Endothelial cell of umbilical vein (primary cell): Measurements from ENCODE around the gene KRT76. TPM values are rescaled to one million over a fixed set of nuclear protein-coding genes. Genes with fewer than 3 reads are reported as not detected.

Experiments
- BruUV-seq: library from RNA; stranded (reverse); fragments of 400-500 nt; replicated peaks from 2 replicates; lab custom pipeline; 2021; lab: Mats Ljungman, UMichigan
- CTCF ChIA-PET: fragments of 300-600, 350-600 bp; sonication (Branson Sonifier 250); formaldehyde crosslinking; loops from one replicate; lab custom pipeline; 2021; ENCODE audit warnings: antibody characterized with exemption, inconsistent platforms; lab: Charles Lee
- POLR2A ChIA-PET: fragments of 300-600, 350-600 bp; sonication (Branson Sonifier 250); formaldehyde crosslinking; loops from one replicate; lab custom pipeline; 2021; ENCODE audit warnings: antibody characterized with exemption, inconsistent platforms; lab: Charles Lee
- DNase-seq: peaks from one replicate; pipeline ENCODE4 v3.0.0-alpha.2; 2011; ENCODE audit warnings: low read depth, low spot score
- FAIRE-seq: peaks from 2 replicates; lab custom pipeline; 2011; peaks lifted over from hg19 to GRCh38; lab: Jason Lieb, UNC
- H2AFZ ChIP-seq: 2 replicates; pipeline ENCODE4 v1.6.0; 2012; ENCODE audit warnings: low read depth, low read length, control low read depth, inconsistent platforms
- H3K27ac ChIP-seq: 2 replicates; pipeline ENCODE4 v1.5.1; 2011; ENCODE audit warnings: low read depth, mild to moderate bottlenecking, control low read depth, low read length, moderate library complexity; ENCODE audit not compliant: insufficient read depth
- H3K27me3 ChIP-seq, 2 experiments: 2 replicates each; pipeline versions ENCODE4 v1.6.0 to v1.6.1; 2011; ENCODE audit warnings: low read length in 2 of 2, mixed read lengths in 1 of 2; ENCODE audit not compliant: control insufficient read depth in 2 of 2, insufficient read depth in 2 of 2
- H3K36me3 ChIP-seq, 2 experiments: 2 replicates in 1 of 2; 3 replicates in 1 of 2; pipeline ENCODE4 v1.5.1; 2011; ENCODE audit warnings: low read length in 2 of 2, mild to moderate bottlenecking in 1 of 2, moderate library complexity in 1 of 2; ENCODE audit not compliant: control insufficient read depth in 2 of 2, insufficient read depth in 2 of 2; ENCODE audit errors: extremely low read depth in 1 of 2
- H3K4me1 ChIP-seq: 3 replicates; pipeline ENCODE4 v1.5.1; 2011; ENCODE audit warnings: mild to moderate bottlenecking, low read length; ENCODE audit not compliant: control insufficient read depth, insufficient read depth; ENCODE audit errors: extremely low read depth
- H3K4me2 ChIP-seq: 2 replicates; pipeline ENCODE4 v1.6.1; 2011; ENCODE audit warnings: low read length, control low read depth, mixed read lengths; ENCODE audit not compliant: insufficient read depth
- H3K4me3 ChIP-seq, 3 experiments: fragments of 200-600 bp in 1 of 3; sonication (generic), shearing (Covaris generic) in 1 of 3; replicated peaks in 1 of 3; 2 replicates each; pipeline ENCODE4 v1.5.1; 2011 to 2016; ENCODE audit warnings: control low read depth in 3 of 3, low read length in 3 of 3, mild to moderate bottlenecking in 2 of 3, inconsistent platforms in 1 of 3, low read depth in 1 of 3, moderate library complexity in 1 of 3; ENCODE audit not compliant: insufficient read depth in 1 of 3
- H3K79me2 ChIP-seq: 2 replicates; pipeline ENCODE4 v1.6.0; 2012; ENCODE audit warnings: low read length, inconsistent platforms; ENCODE audit not compliant: control insufficient read depth, insufficient read depth
- H3K9ac ChIP-seq: replicated peaks from 2 replicates; pipeline ENCODE3; 2011; ENCODE audit warnings: low read length, control low read depth; ENCODE audit not compliant: insufficient read depth; ENCODE audit errors: extremely low read depth
- H3K9me1 ChIP-seq: replicated peaks from 3 replicates; pipeline ENCODE4 v1.6.0; 2011; ENCODE audit warnings: mild to moderate bottlenecking, low read length; ENCODE audit not compliant: control insufficient read depth, insufficient read depth; ENCODE audit errors: extremely low read depth
- H3K9me3 ChIP-seq: replicated peaks from 2 replicates; pipeline ENCODE4 v1.5.1; 2012; ENCODE audit warnings: low read length, inconsistent platforms; ENCODE audit not compliant: control insufficient read depth, insufficient read depth
- H4K20me1 ChIP-seq: replicated peaks from 2 replicates; pipeline ENCODE3; 2011; ENCODE audit warnings: mild to moderate bottlenecking, low read length; ENCODE audit not compliant: control insufficient read depth, insufficient read depth; ENCODE audit errors: extremely low read depth
- EZH2 ChIP-seq: IDR thresholded peaks from 2 replicates; pipeline ENCODE4 v1.6.1; 2012; ENCODE audit warnings: borderline replicate concordance, low read depth, mild to moderate bottlenecking, moderate library complexity, low read length, inconsistent platforms; ENCODE audit not compliant: severe bottlenecking
- FOS ChIP-seq: IDR thresholded peaks from 2 replicates; pipeline ENCODE4 v1.6.1; 2011; ENCODE audit warnings: mild to moderate bottlenecking, low read length, moderate library complexity, borderline replicate concordance; ENCODE audit not compliant: insufficient read depth
- GATA2 ChIP-seq: IDR thresholded peaks from 2 replicates; pipeline ENCODE4 v1.7.0; 2011; ENCODE audit warnings: low read depth, mild to moderate bottlenecking, moderate library complexity, mixed read lengths, low read length; ENCODE audit not compliant: insufficient read length, insufficient read depth
- JUN ChIP-seq: IDR thresholded peaks from 2 replicates; pipeline ENCODE4 v1.6.1; 2011; ENCODE audit warnings: borderline replicate concordance, low read depth; ENCODE audit not compliant: insufficient read length, insufficient read depth
- MAX ChIP-seq: IDR thresholded peaks from 2 replicates; pipeline ENCODE4 v1.6.1; 2011; ENCODE audit not compliant: insufficient read depth, insufficient read length
- MYC ChIP-seq: IDR thresholded peaks from one replicate; pipeline ENCODE4 v1.6.1; 2011; ENCODE audit warnings: mild to moderate bottlenecking, low read depth, low read length
- POLR2A ChIP-seq: IDR thresholded peaks from 2 replicates; pipeline ENCODE4 v1.6.1; 2012; ENCODE audit warnings: low read depth, mild to moderate bottlenecking, control low read depth, low read length
- POLR2AphosphoS5 ChIP-seq: IDR thresholded peaks from 2 replicates; pipeline ENCODE4 v1.6.1; 2012; ENCODE audit warnings: low read depth, mild to moderate bottlenecking, control low read depth, low read length, moderate library complexity; ENCODE audit not compliant: insufficient read depth
- dilution Hi-C: fragments of 300-500 bp; cut with MboI; formaldehyde crosslinking; loops from one replicate; pipeline ENCODE4 v1.15.0; 2019; ENCODE audit warnings: low sequenced_read_pairs; ENCODE audit not compliant: extremely low pct_ligation_motif_present
- intact Hi-C: fragments of 100-400 bp; cut with micrococcal nuclease; formaldehyde crosslinking; loops from one replicate; pipeline ENCODE4 v1.10.0; 2022
- polyA plus RNA-seq, 4 experiments: library from polyadenylated mRNA; depleted of rRNA in 3 of 4; stranded (reverse) in 3 of 4; unstranded in 1 of 4; fragments of >200 nt; gene quantifications; 2 replicates each; pipeline versions ENCODE4 v1.2.1 to v1.2.3, GENCODE V29; 2011 to 2012; ENCODE audit warnings: missing spikeins in 1 of 4
- total RNA-seq: library from RNA; stranded (reverse); gene quantifications from 2 replicates; pipeline ENCODE4 v1.2.3, GENCODE V29; 2021
- TF ChIP-seq, protein P1 (sequence below), 2 donors: IDR thresholded peaks; 1 replicate in 1 of 2; 2 replicates in 1 of 2; pipeline ENCODE4 v1.5.1; 2011; ENCODE audit warnings: low read length in 2 of 2, mild to moderate bottlenecking in 2 of 2, moderate library complexity in 2 of 2, control low read depth in 1 of 2, inconsistent platforms in 1 of 2, low read depth in 1 of 2; ENCODE audit not compliant: insufficient read depth in 1 of 2; ENCODE audit errors: extremely low read depth in 1 of 2

Gene KRT76
- total and polyA plus RNA-seq, 2 donors (not counting 3 experiments of a cell fraction or from before 2014, with no cell fraction given): not detected

DNA sequence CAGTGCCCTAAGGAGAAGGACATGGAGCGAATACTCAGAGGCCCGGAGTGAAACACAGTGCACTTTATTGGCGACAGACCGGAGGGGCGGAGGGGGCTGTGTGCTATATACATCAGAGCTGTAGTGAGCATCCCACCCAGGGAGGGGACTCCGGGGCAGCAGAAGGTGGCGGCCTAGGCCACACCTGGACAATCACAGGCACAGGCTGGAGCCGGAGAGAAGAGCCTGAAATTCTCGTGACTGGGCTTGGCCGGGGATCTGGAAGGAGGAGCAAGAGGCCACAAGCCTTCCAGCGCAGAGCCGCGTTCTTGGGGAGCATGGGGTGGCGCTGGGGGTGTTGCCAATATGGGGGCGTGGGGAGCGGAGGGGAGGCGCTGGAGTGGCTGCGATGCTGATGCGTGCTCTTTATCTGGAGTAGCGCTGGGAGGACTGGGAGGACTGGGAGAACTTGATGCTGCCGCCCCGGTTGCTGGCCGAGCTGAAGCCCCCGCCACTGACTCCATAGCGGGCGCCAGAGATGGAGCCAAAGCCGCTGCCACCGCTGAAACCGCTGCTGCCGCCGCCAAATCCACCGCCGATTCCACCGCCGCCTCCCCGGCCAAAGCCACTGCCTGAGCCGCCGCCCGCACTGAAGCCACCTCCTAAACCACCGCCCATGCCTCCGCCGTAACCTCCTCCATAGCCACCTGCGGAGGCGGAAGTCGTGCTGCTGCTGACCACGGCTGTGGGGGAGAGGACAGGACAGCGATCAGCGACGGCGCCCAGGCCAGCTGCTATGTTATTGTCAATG lies 12.7 kb upstream of the KRT76 start:
- no peaks in the 10 kb centered on the region for H4K20me1 ChIP-seq
- no peak overlapping the region for H3K27ac ChIP-seq
- peaks cover 12 to 17% of the 10 kb centered on the region in 2 experiments for H3K27me3 ChIP-seq
- H3K4me3 ChIP-seq: no peak overlapping the region
- no peaks in the 10 kb centered on the region for H3K4me1 ChIP-seq
- CTCF ChIA-PET: interaction anchor here (0.5 to 1.3 kb wide), 2 partner anchors 11 to 75 kb away, joined by 3 to 4 read pairs; no protein-coding TSS in a partner anchor
- no peak overlapping the region for H3K9ac ChIP-seq
- intact Hi-C loops: no loop called here
- no peaks in the 10 kb centered on the region for H3K9me3 ChIP-seq
- H3K79me2 ChIP-seq: no peaks in the 10 kb centered on the region
- no peaks in the 10 kb centered on the region for H3K9me1 ChIP-seq
- POLR2A ChIA-PET: no interaction called here
- no TSS peak for BruUV-seq
- dilution Hi-C loops: no loop called here
- FAIRE-seq (no peak), DNase-seq (no peak)
- no peak overlapping the region for H2AFZ ChIP-seq
- TF ChIP-seq JUN: no peak
- no peak overlapping the region for H3K4me2 ChIP-seq
- no peaks in the 10 kb centered on the region for H3K36me3 ChIP-seq

DNA sequence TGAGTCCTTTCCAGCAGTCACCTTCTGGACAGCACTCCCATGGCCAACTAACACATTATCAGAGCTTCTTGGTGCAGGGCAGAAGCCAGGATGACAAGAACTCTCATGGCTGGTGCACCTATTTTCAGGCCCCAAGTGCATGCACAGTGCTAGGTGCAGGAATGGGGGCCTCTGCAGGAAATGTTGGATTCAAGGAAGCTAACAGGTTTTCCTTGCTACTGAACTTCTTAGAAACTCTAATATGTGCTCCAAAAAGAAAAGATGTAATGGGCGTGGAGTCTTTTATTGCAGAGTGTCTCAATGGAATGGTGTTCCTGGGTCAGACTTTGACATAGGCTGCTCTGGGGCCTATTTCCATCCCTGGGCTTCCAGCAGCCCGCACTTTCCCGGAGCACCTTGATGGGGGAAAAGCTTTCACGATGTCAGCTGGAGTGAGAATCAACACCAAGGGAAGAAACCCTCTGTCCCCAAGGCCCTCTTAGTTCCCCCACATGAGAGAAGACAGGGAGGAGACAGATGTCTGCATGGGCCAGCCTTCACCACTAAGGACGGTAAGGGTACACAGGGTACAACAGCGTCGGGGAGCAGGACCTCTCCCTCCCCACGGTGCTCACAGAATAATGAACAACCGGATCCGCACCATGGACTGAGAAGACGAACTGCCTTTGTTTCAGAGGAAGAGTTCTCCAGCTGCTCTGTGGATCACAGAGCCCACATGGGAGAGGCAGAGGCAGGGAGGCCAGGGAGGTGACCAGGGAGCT lies 11.9 kb upstream of the KRT76 start:
- no peak overlapping the region for H2AFZ ChIP-seq
- FAIRE-seq: no peak
- no TSS peak for BruUV-seq
- no peak overlapping the region for H3K9ac ChIP-seq
- no peak for DNase-seq
- no peaks in the 10 kb centered on the region for H4K20me1 ChIP-seq
- H3K4me3 ChIP-seq: no peak overlapping the region
- dilution Hi-C loops (no loop called here), intact Hi-C loops (no loop called here)
- CTCF ChIA-PET: interaction anchor here (1.3 kb wide), 1 partner anchor 10 kb away, joined by 3 read pairs; no protein-coding TSS in a partner anchor
- no peaks in the 10 kb centered on the region for H3K9me1 ChIP-seq
- no peaks in the 10 kb centered on the region for H3K36me3 ChIP-seq
- no peak overlapping the region for H3K4me2 ChIP-seq
- no peaks in the 10 kb centered on the region for H3K4me1 ChIP-seq
- POLR2A ChIA-PET: no interaction called here
- no peaks in the 10 kb centered on the region for H3K79me2 ChIP-seq
- no peaks in the 10 kb centered on the region for H3K9me3 ChIP-seq
- no peak for TF ChIP-seq JUN
- TF ChIP-seq POLR2A: no peak
- TF ChIP-seq EZH2: no peak
- TF ChIP-seq, protein P1, sequence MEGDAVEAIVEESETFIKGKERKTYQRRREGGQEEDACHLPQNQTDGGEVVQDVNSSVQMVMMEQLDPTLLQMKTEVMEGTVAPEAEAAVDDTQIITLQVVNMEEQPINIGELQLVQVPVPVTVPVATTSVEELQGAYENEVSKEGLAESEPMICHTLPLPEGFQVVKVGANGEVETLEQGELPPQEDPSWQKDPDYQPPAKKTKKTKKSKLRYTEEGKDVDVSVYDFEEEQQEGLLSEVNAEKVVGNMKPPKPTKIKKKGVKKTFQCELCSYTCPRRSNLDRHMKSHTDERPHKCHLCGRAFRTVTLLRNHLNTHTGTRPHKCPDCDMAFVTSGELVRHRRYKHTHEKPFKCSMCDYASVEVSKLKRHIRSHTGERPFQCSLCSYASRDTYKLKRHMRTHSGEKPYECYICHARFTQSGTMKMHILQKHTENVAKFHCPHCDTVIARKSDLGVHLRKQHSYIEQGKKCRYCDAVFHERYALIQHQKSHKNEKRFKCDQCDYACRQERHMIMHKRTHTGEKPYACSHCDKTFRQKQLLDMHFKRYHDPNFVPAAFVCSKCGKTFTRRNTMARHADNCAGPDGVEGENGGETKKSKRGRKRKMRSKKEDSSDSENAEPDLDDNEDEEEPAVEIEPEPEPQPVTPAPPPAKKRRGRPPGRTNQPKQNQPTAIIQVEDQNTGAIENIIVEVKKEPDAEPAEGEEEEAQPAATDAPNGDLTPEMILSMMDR (IDR thresholded peaks at IDR 0.05; ENCODE audit: extremely low read depth in 1 of 2, insufficient read depth in 1 of 2, low read depth in 1 of 2, low read length in 2 of 2): no peak
- TF ChIP-seq MYC: no peak
- TF ChIP-seq FOS: no peak
- TF ChIP-seq GATA2: no peak
- TF ChIP-seq MAX: no peak
- no peak for TF ChIP-seq POLR2AphosphoS5
- H3K27ac ChIP-seq: no peak overlapping the region
- peaks cover 12 to 17% of the 10 kb centered on the region in 2 experiments for H3K27me3 ChIP-seq
